HCT116 (cell line): ENCODE results near the gene KCNH5. TPM values are rescaled to one million over a fixed set of nuclear protein-coding genes. Genes with fewer than 3 reads are reported as not detected.

Source experiments
- ATAC-seq: fragments of 200-7000 bp; cut with Tn5 transposase; 2 replicates; pipeline ENCODE4 v1.9.1; 2020; ENCODE audit warnings: mild to moderate bottlenecking, moderate library complexity
- BruUV-seq: library from RNA; stranded (reverse); fragments of 400-500 nt; replicated peaks from 2 replicates; lab custom pipeline; 2021; lab: Mats Ljungman, UMichigan
- CTCF ChIA-PET: fragments of 300-600 bp; sonication (Branson Sonifier 250); formaldehyde crosslinking; loops from one replicate; lab custom pipeline; 2021; ENCODE audit warnings: antibody characterized with exemption; lab: Charles Lee
- POLR2A ChIA-PET: fragments of 300-600, 350-600 bp; sonication (Branson Sonifier 250); formaldehyde crosslinking; loops from one replicate; lab custom pipeline; 2021; ENCODE audit warnings: antibody characterized with exemption; lab: Charles Lee
- RAD21 ChIA-PET, 2 experiments: fragments of 300-600 bp; sonication (Branson Sonifier 250); formaldehyde crosslinking; loops; one replicate each; lab custom pipeline; 2023; ENCODE audit warnings: low total read pairs in 2 of 2; ENCODE audit not compliant: uncharacterized antibody in 2 of 2, unreplicated experiment in 2 of 2, low non-redundant PET in 1 of 2; lab: Charles Lee
- DNase-seq: peaks from one replicate; pipeline ENCODE4 v3.0.0-alpha.2; 2010; ENCODE audit warnings: low read depth, low spot score
- H2AFZ ChIP-seq: fragments of 200-600 bp; shearing (Covaris generic), sonication (generic); 2 replicates; pipeline ENCODE4 v1.6.1; 2017; ENCODE audit warnings: low read depth, mixed run types, mixed read lengths, antibody characterized with exemption, low read length; ENCODE audit not compliant: poor library complexity, severe bottlenecking
- H3K27ac ChIP-seq: 2 replicates; pipeline ENCODE4 v1.5.1; 2012; ENCODE audit warnings: low read depth, low read length
- H3K27me3 ChIP-seq: fragments of 200-600 bp; sonication (generic); 2 replicates; pipeline ENCODE4 v1.6.1; 2016; ENCODE audit warnings: mixed run types, low read length, mixed read lengths; ENCODE audit not compliant: insufficient read depth
- H3K36me3 ChIP-seq, 2 experiments: fragments of 200-500 bp in 1 of 2; fragments of 200-600 bp in 1 of 2; sonication (Bioruptor generic) in 1 of 2; sonication (generic) in 1 of 2; 2 replicates each; pipeline versions ENCODE4 v1.5.1 to v1.6.1; 2014 to 2016; ENCODE audit warnings: low read length in 2 of 2, inconsistent platforms in 1 of 2, mixed read lengths in 1 of 2, mixed run types in 1 of 2; ENCODE audit not compliant: insufficient read depth in 2 of 2, control insufficient read depth in 1 of 2
- H3K4me1 ChIP-seq, 2 experiments: fragments of 200-600 bp in 1 of 2; sonication (generic) in 1 of 2; 2 replicates each; pipeline versions ENCODE4 v1.5.1 to v1.6.1; 2012 to 2017; ENCODE audit warnings: low read length in 2 of 2, inconsistent platforms in 1 of 2, mild to moderate bottlenecking in 1 of 2, mixed read lengths in 1 of 2, mixed run types in 1 of 2, moderate library complexity in 1 of 2; ENCODE audit not compliant: insufficient read depth in 2 of 2, control insufficient read depth in 1 of 2
- H3K4me2 ChIP-seq: fragments of 200-600 bp; sonication (generic); 2 replicates; pipeline ENCODE4 v1.6.1; 2017; ENCODE audit warnings: mixed run types, low read length, mixed read lengths
- H3K4me3 ChIP-seq, 2 experiments: fragments of 200-600 bp in 1 of 2; sonication (generic) in 1 of 2; replicated peaks in 1 of 2; 2 replicates each; pipeline ENCODE4 v1.5.1; 2011 to 2016; ENCODE audit warnings: low read length in 2 of 2, control low read depth in 1 of 2, low read depth in 1 of 2, mild to moderate bottlenecking in 1 of 2, mixed read lengths in 1 of 2, mixed run types in 1 of 2
- H3K79me2 ChIP-seq: fragments of 200-600 bp; sonication (generic); 2 replicates; pipeline ENCODE4 v1.6.1; 2017; ENCODE audit warnings: mild to moderate bottlenecking, mixed run types, low read length, moderate library complexity, mixed read lengths; ENCODE audit not compliant: insufficient read depth
- H3K9ac ChIP-seq: fragments of 200-600 bp; sonication (generic); 2 replicates; pipeline ENCODE4 v1.6.1; 2016; ENCODE audit warnings: low read length, mixed read lengths
- H3K9me2 ChIP-seq: fragments of 200-600 bp; sonication (generic), shearing (Covaris generic); 2 replicates; pipeline ENCODE4 v1.6.1; 2017; ENCODE audit warnings: mixed run types, mild to moderate bottlenecking, moderate library complexity; ENCODE audit not compliant: insufficient read depth
- H3K9me3 ChIP-seq, 2 experiments: fragments of 200-500 bp in 1 of 2; fragments of 200-600 bp in 1 of 2; sonication (Bioruptor generic) in 1 of 2; sonication (generic) in 1 of 2; 2 replicates each; pipeline ENCODE4 v1.6.1; 2014 to 2017; ENCODE audit warnings: low read length in 2 of 2, mixed read lengths in 2 of 2, inconsistent platforms in 1 of 2, low read depth in 1 of 2, mild to moderate bottlenecking in 1 of 2, mixed run types in 1 of 2, moderate library complexity in 1 of 2; ENCODE audit not compliant: control insufficient read depth in 1 of 2, insufficient read depth in 1 of 2
- H4K20me1 ChIP-seq: fragments of 200-600 bp; sonication (generic), shearing (Covaris generic); 2 replicates; pipeline ENCODE4 v1.6.1; 2017; ENCODE audit warnings: mixed run types, mild to moderate bottlenecking, moderate library complexity; ENCODE audit not compliant: insufficient read depth
- CEBPB ChIP-seq: IDR thresholded peaks from 2 replicates; pipeline ENCODE4 v1.6.1; 2012; ENCODE audit warnings: low read depth
- EZH2phosphoT487 ChIP-seq: fragments of 200-600 bp; IDR thresholded peaks from 2 replicates; pipeline ENCODE4 v1.6.1; 2018; ENCODE audit warnings: antibody characterized with exemption, borderline replicate concordance
- JUND ChIP-seq: IDR thresholded peaks from 2 replicates; pipeline ENCODE4 v1.6.1; 2012
- RAD21 ChIP-seq: IDR thresholded peaks from 2 replicates; pipeline ENCODE4 v1.6.1; 2012; ENCODE audit warnings: low read depth, mild to moderate bottlenecking
- SIN3A ChIP-seq: IDR thresholded peaks from 2 replicates; pipeline ENCODE4 v1.6.1; 2012; ENCODE audit warnings: low read depth
- TCF7L2 ChIP-seq: IDR thresholded peaks from 2 replicates; pipeline ENCODE4 v1.7.0; 2011; ENCODE audit warnings: borderline replicate concordance, inconsistent platforms; ENCODE audit not compliant: insufficient read depth, insufficient read length; ENCODE audit errors: extremely low read depth
- ZFX ChIP-seq: fragments of 450-650 bp; IDR thresholded peaks from 2 replicates; pipeline ENCODE4 v1.6.1; 2017
- ZNF274 ChIP-seq: fragments of 200-500 bp; sonication (Bioruptor generic); IDR thresholded peaks from 2 replicates; pipeline ENCODE4 v1.6.1; 2014; ENCODE audit warnings: mild to moderate bottlenecking, low read depth, low read length, inconsistent platforms
- intact Hi-C: fragments of 100-400 bp; cut with micrococcal nuclease; formaldehyde crosslinking; loops from 2 replicates; pipeline ENCODE4 v1.10.0; 2022
- total RNA-seq: library from RNA; stranded (reverse); gene quantifications from one replicate; pipeline ENCODE4 v1.2.1, GENCODE V29; 2021; ENCODE audit not compliant: unreplicated experiment
- TF ChIP-seq, protein P1 (sequence below): IDR thresholded peaks from 2 replicates; pipeline ENCODE4 v1.6.1; 2012
- TF ChIP-seq, protein P2 (sequence below), 3 experiments: fragments of 200-600 bp in 1 of 3; sonication (generic) in 1 of 3; IDR thresholded peaks in 2 of 3; conservative IDR thresholded peaks in 1 of 3; 2 replicates each; pipeline ENCODE4 v1.5.1; 2012 to 2017; ENCODE audit warnings: low read depth in 2 of 3, low read length in 2 of 3, antibody characterized with exemption in 1 of 3, borderline replicate concordance in 1 of 3, control low read depth in 1 of 3, mild to moderate bottlenecking in 1 of 3, mixed read lengths in 1 of 3, mixed run types in 1 of 3, moderate library complexity in 1 of 3; ENCODE audit not compliant: insufficient read depth in 1 of 3

Gene KCNH5
- total RNA-seq, 1 experiment from 2014 or later: not detected

DNA sequence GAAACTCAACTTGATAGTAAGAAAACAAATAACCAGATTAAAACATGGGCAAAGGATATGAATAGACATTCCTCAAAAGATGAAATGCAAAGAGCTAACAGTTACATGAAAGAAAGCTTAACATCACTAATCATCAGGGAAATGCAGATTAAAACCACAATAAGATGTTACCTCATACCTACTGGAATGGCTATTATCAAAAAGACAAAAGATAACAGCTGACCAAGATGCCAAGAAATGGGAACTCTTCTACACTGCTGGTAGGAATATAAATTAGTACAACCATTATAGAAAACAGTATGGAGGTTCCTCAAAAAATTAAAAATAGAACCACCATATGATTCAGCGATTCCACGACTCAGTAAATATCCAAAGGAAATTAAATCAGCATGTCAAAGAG lies 18.8 kb downstream of the KCNH5 start (continued):
- TF ChIP-seq JUND (no peak), TCF7L2 (no peak)

DNA sequence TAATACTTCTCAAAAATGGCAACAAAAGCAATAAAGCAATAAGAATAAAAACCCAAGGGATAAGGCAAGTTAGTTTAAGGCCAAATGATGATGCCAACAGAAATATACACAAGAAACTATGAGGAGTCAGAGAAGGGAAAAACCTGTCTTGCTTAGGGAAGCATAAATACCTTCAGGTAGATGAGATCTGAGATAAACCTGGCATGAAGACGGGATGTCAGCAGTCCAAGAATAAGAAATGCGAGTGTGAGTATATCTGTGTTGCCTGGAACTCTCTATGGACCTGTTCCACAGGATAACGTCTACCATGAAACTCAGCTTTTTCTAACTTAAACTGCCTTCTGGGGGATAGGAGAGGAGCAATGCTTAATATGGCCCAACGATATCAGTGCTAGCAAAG lies 30.6 kb downstream of the KCNH5 start:
- no TSS peak for BruUV-seq
- Histone ChIP-seq H3K4me3 (no peak overlapping the region), H3K27ac (no peak overlapping the region), H2AFZ (no peak overlapping the region), H3K9me3 (no peaks in the 10 kb centered on the region), H3K9ac (no peak overlapping the region), H4K20me1 (no peaks in the 10 kb centered on the region), H3K4me2 (no peak overlapping the region), H3K4me1 (no peaks in the 10 kb centered on the region), H3K36me3 (no peaks in the 10 kb centered on the region), H3K79me2 (no peaks in the 10 kb centered on the region), H3K27me3 (no peaks in the 10 kb centered on the region), H3K9me2 (no peaks in the 10 kb centered on the region)
- ATAC-seq (no peak), DNase-seq (no peak)
- TF ChIP-seq SIN3A: no peak
- TF ChIP-seq, protein P1, sequence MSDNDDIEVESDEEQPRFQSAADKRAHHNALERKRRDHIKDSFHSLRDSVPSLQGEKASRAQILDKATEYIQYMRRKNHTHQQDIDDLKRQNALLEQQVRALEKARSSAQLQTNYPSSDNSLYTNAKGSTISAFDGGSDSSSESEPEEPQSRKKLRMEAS: no peak
- no peak for TF ChIP-seq EZH2phosphoT487
- no peak for TF ChIP-seq TCF7L2
- TF ChIP-seq, protein P2, sequence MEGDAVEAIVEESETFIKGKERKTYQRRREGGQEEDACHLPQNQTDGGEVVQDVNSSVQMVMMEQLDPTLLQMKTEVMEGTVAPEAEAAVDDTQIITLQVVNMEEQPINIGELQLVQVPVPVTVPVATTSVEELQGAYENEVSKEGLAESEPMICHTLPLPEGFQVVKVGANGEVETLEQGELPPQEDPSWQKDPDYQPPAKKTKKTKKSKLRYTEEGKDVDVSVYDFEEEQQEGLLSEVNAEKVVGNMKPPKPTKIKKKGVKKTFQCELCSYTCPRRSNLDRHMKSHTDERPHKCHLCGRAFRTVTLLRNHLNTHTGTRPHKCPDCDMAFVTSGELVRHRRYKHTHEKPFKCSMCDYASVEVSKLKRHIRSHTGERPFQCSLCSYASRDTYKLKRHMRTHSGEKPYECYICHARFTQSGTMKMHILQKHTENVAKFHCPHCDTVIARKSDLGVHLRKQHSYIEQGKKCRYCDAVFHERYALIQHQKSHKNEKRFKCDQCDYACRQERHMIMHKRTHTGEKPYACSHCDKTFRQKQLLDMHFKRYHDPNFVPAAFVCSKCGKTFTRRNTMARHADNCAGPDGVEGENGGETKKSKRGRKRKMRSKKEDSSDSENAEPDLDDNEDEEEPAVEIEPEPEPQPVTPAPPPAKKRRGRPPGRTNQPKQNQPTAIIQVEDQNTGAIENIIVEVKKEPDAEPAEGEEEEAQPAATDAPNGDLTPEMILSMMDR (IDR thresholded peaks at IDR 0.05 in 2 of 3, conservative IDR thresholded peaks at IDR 0.05 in 1 of 3; ENCODE audit: borderline replicate concordance in 1 of 3, insufficient read depth in 1 of 3, low read depth in 2 of 3, low read length in 2 of 3): no peak
- ChIA-PET RAD21 (no interaction called here), CTCF (no interaction called here), POLR2A (no interaction called here)
- intact Hi-C loops: no loop called here

DNA sequence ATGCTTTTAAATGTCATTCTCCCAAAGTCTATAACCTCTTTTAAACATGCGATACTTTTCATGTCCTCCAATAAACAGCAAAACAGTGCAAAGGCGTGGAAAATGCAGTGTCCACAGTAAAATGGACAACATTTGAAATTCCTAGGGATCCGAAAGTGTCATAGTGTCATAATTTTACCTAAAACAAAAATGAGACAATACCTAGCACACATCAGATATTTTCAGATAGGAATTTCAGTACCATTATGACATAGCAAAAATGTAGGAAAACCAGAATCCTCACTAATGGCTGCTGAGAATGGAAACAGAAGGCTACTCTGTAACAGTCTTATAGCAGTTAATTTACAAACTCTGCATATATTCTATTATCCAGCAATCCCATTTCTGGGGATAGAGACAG lies 33.1 kb downstream of the KCNH5 start:
- H2AFZ ChIP-seq: no peak overlapping the region
- no peaks in the 10 kb centered on the region for H4K20me1 ChIP-seq
- POLR2A ChIA-PET: no interaction called here

More for the DNA sequence above, 33.1 kb downstream of the KCNH5 start:
- H3K36me3 ChIP-seq: no peaks in the 10 kb centered on the region
- no peaks in the 10 kb centered on the region for H3K27me3 ChIP-seq
- no peaks in the 10 kb centered on the region for H3K4me1 ChIP-seq
- ATAC-seq (no peak), DNase-seq (no peak)
- H3K27ac ChIP-seq: no peak overlapping the region
- H3K4me2 ChIP-seq: no peak overlapping the region
- H3K9me3 ChIP-seq: no peaks in the 10 kb centered on the region
- H3K9me2 ChIP-seq: no peaks in the 10 kb centered on the region
- CTCF ChIA-PET: no interaction called here
- RAD21 ChIA-PET: no interaction called here
- no peak overlapping the region for H3K9ac ChIP-seq
- BruUV-seq: no TSS peak
- H3K79me2 ChIP-seq: no peaks in the 10 kb centered on the region
- TF ChIP-seq TCF7L2: no peak
- TF ChIP-seq ZFX: no peak
- no peak for TF ChIP-seq ZNF274
- no peak for TF ChIP-seq RAD21
- TF ChIP-seq CEBPB: no peak
- no peak for TF ChIP-seq SIN3A
- intact Hi-C loops: no loop called here
- no peak overlapping the region for H3K4me3 ChIP-seq
